Measurements from ENCODE around the gene ELP4.
"Not testable (repeated sequence)": the region's sequence is repeated elsewhere in the genome, so short reads cannot be mapped to it uniquely, and the experiment has no call there.

The ELP4 gene

DNA sequence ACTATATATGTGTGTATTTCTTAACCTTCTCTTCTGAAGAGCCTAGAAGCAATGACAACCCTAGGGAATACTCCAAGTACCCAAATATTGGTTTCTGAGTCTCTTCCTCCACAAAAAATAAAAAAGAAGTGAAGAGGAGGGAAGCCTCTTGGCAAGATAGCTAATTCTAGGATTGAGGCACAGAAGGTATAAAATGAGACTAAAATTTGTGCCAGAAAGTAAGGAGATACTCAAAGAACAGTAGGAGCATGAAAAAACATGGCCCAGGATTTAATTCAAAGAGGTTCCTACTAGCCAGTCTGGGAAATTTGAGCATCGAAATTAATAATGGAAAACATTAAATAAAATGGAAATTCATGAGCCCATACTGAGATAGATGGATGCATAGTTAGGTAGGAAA is 189.5 kb downstream of the ELP4 start:
- no peak for DNase-seq (ENCODE audit: low read depth, low spot score)

DNA sequence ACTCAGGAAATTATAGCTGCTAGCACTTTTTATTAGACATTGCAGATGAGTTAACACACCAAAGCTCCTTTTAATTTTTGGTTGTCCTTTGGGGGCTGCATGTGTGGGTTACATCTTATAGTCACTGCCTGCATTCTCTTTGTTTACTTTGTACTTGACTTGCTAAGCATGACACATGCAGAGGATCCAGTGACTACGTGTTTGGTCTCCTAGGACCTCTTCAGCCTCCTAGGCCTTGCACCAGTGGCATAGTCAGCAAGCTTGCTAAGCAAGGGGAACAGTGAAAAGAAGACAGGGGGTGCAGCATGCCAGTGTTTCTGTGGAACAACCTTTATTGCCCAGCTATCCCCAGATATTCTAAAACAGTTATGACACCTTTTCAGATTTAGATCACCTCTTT is 193.4 kb downstream of the ELP4 start:
- no peak for DNase-seq (ENCODE audit: low read depth, low spot score)

DNA sequence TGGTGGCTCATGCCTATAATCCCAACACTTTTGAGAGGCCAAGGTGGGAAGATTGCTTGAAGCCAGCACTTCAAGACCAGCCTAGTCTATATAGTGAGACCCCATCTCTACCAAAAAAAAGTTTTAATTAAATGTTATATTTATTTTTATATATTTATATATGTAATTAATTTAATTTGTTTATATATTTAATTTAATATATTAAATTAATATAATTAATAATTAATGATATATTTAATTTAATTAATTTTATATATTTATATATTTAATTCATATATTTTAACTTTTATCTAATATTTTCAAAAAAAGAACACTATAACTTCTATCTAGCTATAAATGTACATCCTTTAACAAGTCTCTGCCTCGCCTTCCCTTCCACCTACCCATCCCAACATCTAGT is 196.8 kb downstream of the ELP4 start:
- no peak for DNase-seq (ENCODE audit: low read depth, low spot score)

DNA sequence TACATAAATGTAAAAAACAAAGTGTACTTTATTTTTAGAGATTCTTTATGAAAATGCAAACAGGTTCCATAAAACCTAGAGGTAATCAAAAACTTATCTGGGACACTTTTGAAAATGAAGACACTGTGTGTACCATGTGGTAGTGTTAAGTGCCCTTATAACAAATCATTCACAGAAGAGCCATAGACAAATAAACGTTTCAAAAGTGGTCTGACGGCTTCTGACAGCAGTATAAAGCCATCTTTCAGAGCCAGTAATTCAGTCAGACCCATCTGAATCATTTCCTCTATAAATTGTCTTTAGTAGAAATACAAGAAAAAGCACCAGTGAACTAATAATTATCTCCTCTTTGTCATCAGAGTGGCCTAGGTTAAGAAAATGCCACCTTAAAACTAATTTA is 201.6 kb downstream of the ELP4 start:
- DNase-seq (ENCODE audit: low read depth, low spot score), result no peak

DNA sequence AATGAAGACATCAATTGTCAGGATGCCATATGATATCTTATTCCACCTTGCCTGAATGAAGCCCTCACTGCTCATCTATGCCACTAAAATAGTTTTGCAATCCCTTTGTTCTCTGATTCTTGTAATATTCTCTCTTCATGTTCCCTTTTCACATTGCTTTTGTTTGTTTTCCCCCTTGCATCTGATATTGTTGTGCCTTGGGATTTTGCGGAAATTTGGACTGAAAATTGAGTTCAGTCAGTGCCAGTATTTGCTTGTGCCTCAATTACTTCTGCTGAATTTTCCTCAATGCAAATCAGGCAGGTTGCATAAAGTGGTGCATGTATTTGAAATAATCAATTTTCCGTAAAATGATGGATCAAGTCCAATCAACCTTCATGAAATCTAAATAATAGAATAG is 203.3 kb downstream of the ELP4 start:
- no peak for DNase-seq (ENCODE audit: low read depth, low spot score)

DNA sequence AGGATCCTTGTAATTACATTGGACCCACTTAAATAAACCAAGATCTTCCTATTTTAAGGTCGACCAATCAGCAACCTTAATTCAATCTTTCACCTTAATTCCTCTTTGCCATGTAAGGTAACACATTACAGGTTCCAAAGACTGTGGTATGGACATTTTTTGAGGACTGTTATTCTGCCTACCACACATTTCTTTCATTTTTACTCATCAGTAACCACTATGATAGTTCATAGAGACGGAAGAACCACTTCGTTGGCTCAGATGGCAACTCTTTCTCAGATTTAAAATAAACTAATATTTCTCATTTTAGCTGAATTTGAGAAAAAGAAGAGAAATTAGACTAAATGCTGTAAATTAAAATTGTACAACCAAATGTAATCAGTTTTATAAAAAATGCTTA is 205.3 kb downstream of the ELP4 start:
- no peak for DNase-seq (ENCODE audit: low read depth, low spot score)

DNA sequence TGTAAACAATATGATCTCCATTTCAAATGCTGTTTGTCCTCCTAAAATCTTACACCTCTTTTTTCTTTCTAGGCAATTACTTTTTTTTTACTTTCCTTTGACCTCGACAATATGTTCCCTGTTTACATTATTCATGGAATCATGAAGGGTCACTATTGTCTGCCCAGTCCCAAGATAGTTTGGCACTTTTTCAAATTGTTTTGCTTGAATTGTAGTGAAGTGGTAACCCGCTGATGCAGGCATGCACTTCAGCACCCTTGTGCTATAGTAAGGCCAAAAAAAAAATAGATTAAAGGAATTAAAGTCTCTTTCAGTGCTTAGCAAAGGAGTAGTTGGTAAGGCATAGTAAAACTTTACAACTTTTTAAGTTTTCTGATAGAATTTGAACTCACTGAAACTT is 210.7 kb downstream of the ELP4 start:
- DNase-seq (ENCODE audit: low read depth, low spot score), result peak; percentile 32

DNA sequence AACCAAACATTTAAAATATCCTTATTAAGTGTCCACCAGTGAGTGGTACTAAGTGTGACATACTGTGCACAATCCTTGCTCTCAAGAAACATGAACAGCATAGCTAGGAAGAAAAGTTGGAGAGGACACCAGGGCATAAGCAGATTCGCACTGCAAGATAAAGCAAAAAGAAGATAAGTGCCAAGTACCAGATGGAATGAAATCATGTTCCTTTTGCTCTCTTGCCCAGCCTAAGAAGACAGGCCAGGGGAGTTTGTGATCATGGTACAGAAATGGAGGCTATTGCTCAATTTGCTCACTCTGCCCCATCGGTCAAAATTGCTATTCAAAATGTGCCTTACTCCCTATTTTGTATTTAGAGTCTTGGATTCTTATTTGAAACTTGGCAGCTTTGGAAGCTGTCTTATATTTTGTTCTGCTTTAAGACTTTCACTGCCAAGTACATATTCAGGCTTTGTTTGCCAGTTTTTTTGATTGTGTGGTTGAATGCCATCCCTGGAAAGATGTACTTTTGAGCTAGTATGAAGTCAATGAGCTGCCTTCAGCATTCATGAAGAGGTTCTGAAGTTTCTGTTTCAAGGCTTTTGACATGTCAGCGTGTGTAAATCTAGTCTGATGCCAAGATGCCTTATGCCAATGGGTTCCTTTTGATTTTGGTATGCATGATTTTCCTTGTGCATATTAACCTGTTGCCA is 211.3 kb downstream of the ELP4 start:
- DNase-seq (ENCODE audit: low read depth, low spot score), result peak; percentile 13

DNA sequence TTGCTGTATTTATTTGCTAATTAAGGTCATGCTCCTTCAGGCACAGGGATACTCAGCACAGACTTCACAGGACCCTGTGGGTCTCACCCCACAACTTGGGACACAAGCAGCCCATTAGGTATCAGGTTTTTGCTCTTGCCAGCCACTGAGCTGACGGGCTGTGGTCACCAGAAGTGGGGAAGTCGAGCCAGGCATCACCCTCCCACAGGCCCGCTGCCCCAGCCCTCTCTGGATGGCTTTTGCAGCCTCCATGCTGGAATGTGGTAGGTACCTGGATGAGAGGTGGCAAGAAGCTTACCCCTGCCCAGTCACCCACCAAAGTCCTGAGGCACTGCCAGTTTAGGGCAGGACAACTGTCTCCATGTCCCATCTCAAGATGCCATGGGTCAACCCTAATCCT is 213.2 kb downstream of the ELP4 start:
- DNase-seq (ENCODE audit: low read depth, low spot score), result no peak

DNA sequence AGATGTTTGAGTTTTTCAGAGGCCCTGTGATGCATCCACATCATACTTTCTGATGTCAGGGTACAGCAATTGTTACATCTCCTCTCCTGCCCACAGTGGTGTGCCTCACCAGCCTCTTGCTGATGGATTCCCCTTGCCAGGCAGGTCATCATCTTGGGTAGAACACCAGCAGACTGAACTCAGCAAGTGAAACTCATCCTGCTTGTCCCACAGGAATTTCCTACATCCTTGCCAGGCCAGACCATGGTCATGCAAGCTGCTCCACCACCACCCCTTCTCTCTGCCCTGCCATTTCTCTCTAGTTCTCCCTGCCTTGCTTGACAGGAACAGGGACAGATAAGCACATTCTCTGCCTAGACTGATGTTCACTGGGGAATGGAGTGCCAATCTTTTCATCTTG is 215.6 kb downstream of the ELP4 start:
- DNase-seq (ENCODE audit: low read depth, low spot score), result peak; percentile 14

DNA sequence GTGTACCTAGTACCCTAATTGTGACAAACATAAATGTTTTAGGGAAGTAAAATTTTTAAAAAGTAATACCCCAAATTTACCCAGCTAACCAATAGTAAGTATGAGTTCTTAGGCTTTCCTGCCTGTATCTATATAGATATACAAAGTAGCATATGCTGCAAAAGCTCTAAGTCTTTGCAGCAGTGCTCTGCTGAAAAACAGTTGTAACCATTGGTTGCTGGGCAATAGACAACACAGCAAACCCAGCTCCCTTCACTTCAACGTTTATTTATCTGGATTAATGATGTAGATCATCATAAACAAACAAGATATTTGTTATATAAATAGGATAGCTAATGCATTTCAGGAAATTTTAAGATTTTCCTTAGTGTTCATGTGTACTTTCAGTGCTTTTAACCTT is 218.9 kb downstream of the ELP4 start:
- DNase-seq (ENCODE audit: low read depth, low spot score), result no peak

DNA sequence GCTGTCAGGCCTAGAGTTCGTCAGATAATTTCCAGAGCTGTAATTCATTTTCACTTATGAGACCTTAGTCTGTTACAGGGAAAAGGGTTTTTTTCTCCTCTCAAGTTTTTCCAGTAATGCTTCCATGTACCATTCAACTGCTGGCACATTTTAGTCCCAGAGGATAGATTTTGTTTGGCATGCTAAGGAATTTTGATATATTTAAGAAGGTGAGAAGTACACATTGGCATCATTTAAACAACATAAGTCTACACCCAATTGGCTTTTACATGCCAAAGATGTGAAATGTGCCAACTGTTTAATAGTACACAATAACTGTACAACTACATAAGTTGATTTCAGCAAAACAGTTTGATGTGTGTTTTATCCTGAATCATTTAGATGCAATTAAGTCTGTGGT is 230.6 kb downstream of the ELP4 start:
- DNase-seq (ENCODE audit: low read depth, low spot score), result no peak

DNA sequence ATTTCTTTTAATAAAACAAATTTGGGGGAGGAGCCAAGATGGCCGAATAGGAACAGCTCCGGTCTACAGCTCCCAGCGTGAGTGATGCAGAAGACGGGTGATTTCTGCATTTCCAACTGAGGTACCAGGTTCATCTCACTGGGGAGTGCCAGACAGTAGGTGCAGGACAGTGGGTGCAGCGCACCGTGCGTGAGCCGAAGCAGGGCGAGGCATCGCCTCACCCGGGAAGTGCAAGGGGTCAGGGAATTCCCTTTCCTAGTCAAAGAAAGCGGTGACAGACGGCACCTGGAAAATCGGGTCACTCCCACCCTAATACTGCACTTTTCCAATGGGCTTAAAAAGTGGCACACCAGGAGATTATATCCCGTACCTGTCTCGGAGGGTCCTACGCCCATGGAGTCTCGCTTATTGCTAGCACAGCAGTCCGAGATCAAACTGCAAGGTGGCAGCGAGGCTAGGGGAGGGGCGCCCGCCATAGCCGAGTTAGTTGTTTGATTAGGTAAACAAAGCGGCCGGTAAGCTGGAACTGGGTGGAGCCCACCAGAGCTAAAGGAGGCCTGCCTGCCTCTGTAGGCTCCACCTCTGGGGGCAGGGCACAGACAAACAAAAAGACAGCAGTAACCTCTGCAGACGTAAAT is 231.3 kb downstream of the ELP4 start:
- DNase-seq (ENCODE audit: low read depth, low spot score), result not testable (repeated sequence)

DNA sequence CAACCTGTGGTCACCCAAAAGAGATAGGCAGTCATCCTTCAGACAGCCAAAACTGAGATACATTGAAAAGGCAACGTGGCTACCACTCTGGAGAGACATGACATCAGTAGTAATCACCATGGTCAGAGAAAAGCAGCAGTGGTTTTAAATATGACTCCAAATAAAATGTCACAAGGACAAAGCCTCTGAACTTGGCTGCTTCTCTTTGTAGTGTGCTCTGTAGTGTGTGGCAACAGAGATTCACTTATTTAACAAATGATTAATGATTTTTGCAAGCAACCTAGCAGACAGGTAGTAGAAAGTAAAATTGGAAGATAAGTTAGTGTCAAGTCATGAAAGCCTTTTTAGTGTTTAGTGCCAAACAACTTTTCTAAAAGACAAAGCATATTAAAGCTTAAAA is 238.0 kb downstream of the ELP4 start:
- DNase-seq (ENCODE audit: low read depth, low spot score), result no peak

DNA sequence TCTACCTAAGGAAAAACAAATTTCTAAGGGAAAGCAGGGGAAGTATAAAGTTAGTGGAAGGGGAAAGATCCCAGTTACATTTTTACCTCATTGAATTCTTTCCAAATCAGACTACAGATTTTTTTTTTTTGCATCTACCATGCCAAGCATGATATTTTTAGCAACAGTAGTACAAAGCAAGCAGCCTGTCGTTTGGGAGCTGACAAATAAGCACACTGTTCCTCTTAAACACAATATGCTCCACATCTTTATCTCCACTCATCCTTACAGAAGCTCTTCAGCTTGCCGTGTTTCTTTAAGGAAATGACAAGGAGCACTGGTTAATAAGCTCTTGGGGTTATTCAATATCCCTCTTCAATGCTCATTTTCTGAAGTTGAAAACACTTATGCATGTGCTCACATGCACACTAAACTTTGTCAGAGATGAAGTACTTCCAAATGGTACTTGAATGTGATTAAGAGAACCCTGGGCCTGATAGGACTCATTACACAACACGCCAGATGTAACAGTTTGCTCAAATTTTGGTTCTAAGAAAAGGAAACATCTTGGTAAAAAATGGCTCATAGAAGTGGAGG is 247.8 kb downstream of the ELP4 start:
- DNase-seq (ENCODE audit: low read depth, low spot score), result no peak

DNA sequence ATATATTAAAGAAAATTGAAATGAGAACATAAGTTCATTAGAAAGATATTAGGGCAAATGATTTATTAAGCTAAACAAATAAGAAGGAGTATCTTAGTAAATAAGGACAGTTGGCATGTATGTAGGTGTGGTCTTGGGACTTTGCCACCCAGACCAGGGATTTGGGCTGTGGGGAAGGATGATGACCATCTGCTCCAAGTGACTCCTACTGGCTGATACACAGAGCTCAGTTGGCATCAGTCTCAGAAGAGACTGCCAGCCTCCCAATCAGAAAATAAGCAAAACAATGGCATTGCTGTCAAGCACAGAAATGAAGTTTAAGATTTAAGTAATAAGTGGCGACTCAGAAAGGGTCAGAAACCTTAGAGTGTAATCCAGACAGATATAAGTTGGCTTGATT is 252.1 kb downstream of the ELP4 start:
- DNase-seq (ENCODE audit: low read depth, low spot score), result no peak

DNA sequence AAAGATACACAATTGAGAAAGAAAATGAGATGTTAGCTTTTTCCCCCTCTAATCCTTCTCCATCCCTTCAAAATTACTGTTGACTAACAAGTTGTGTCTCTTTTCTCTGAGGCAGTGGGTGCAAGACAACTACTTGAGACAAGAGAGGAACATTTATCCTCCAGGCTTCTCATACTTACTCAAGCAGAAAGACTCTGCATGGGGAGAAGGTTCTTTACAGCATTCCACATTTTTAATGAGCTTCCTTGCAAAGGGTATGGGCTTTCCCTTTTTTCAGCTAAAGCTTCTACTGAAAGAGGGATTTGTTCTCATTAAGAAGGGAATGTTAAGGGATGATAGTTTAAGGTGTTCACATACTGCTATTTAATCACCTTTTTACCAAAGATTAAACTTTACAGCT is 253.7 kb downstream of the ELP4 start:
- peak; percentile 51 for DNase-seq (ENCODE audit: low read depth, low spot score)

DNA sequence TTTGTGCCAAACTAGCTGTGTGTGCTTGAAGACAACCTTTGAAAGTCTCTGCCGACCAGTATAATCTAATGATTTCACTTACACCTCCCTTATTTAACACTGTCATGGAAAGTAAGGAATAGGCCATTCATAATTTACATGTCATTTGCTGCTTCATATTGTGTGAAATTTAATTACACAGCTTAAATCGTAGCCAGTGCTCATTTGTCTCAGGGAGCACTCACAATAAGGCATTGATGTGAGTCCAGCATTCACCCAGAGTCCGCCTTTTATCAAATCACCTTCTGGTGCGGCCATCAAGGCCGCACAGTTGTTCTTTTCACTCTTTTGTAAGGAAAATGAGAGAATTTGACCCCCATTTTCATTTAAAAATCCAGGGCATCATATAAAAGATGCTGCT is 254.7 kb downstream of the ELP4 start:
- peak; percentile 37 for DNase-seq (ENCODE audit: low read depth, low spot score)

DNA sequence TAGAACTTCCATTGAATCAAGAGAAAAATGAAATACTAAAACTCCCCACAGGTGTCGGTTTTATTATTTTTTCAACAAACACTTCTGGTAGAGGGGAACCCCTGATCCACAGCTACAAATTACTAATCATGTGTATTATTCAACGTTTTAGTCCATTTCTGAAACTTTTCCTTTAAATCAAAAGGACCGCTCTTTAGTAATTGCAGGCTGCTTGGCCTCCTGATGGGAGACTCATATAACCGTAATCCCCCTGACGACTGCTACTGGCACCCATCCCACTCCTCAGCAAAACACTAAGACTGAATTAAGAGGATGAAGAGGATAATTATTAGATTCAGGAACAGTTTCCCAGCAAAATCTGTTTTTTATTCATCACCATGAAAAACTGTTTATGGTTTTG is 255.2 kb downstream of the ELP4 start:
- peak; percentile 59 for DNase-seq (ENCODE audit: low read depth, low spot score)

DNA sequence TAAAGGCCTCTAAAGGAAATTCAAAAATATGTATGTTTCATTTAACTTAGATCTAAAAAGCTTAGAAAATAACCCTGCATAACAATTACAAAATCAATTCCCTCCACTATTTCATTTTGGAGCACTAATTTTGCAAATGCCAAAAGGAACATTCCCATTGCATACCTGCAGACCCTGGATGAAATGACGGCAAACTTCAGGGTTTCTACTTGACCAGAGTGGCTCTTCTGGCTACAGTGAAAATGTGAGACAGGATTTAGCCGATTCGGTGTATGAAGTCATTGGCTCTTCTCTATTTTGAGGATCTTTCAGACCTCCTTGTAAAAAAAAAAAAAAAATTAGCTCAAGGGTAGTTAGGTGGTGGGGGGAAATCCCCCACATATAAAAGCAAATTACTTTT is 257.5 kb downstream of the ELP4 start:
- no peak for DNase-seq (ENCODE audit: low read depth, low spot score)

DNA sequence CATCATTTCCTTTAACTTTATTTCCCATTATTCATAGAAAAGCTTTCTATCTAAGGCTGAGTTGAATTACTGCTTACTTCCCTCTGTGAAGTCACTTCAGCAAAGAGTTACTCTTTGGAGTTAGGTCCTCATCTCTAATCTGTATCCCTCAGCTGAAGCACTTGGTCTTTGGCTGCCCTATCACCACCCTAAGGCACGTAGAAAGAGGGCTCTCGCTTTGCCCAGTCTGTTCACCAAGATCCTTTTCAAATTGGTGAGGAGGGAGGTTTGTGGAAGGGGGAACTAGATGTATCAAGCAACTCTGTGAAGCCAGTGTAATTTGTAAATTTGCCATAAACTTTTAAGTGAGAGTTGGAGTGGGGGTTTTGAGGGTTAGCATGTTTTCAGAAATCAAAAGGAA is 258.1 kb downstream of the ELP4 start:
- peak; percentile 27 for DNase-seq (ENCODE audit: low read depth, low spot score)

DNA sequence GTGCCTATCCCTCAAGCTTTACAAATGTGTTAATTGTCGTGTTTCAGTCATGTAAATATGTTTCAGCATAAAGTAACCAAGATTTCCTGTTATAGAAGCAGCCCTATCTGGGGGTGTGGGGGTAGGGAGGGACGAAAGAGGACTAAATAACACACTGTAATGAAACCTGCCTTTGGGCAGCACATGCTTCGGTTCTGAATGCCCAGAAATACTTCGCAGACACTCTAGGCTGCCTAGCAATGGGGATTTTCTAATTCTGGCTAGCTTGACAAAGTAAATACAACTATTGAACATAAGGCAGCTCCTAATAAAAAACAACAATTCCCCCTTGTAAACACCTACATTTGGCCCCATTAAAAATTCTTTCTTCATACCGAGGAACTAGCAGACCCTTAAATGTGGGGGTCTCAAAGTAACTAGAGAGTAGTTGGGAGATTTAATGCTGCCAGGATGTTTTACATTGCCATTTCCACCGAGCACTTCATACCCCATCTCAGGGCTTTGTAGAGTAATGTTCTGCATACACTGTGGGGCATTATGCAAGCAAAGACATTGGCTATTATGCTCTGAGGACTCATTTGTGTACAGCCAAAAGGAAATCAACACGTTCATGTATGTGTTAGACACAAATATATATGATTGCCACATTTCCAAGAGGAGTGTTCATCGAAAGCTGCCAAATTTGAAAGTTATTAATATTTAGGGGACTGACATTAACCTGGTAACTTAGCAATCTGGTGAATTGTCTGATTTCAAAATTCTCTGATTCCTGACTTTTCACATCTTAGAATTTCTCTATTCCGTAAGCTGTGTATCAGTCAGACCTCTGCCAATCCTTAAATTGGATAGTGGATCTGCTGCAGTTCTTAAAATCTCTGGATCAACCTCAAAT is 259.4 kb downstream of the ELP4 start:
- DNase-seq (ENCODE audit: low read depth, low spot score), result peak; percentile 33
